Adrenal gland (tissue), 12 donors: ENCODE measurements around the gene MAPK4. TPM values are rescaled to one million over a fixed set of nuclear protein-coding genes. Genes with fewer than 3 reads are reported as not detected.

Experiments used
- DNase-seq, 7 donors: peaks; one replicate each; pipeline ENCODE4 v3.0.0-alpha.2; 2019 to 2020
- H3K27ac ChIP-seq, 5 donors: fragments of 200-600 bp; sonication (generic) in 4 of 5; 1 replicate in 3 of 5; 2 replicates in 2 of 5; pipeline versions ENCODE4 v1.5.1 to v1.8.0; 2016 to 2020; ENCODE audit warnings: mild to moderate bottlenecking in 1 of 5
- H3K27me3 ChIP-seq: fragments of 200-600 bp; 2 replicates; pipeline ENCODE4 v1.8.0; 2021
- H3K36me3 ChIP-seq, 2 donors: fragments of 200-600 bp; replicated peaks in 1 of 2; 1 replicate in 1 of 2; 2 replicates in 1 of 2; pipeline versions ENCODE4 v1.5.1 to v1.8.0; 2018 to 2022
- H3K4me1 ChIP-seq, 2 donors: fragments of 200-600 bp; replicated peaks in 1 of 2; 1 replicate in 1 of 2; 2 replicates in 1 of 2; pipeline versions ENCODE4 v1.5.1 to v1.8.0; 2018 to 2021
- H3K4me3 ChIP-seq, 4 donors: fragments of 200-600 bp; sonication (generic) in 3 of 4; one replicate each; pipeline ENCODE4 v1.5.1; 2016 to 2018
- H3K9me3 ChIP-seq, 3 donors: fragments of 200-600 bp; sonication (generic) in 1 of 3; replicated peaks in 1 of 3; 1 replicate in 2 of 3; 2 replicates in 1 of 3; pipeline versions ENCODE4 v1.5.1 to v1.8.0; 2016 to 2021
- POLR2A ChIP-seq, 2 donors: fragments of 450-650 bp; IDR thresholded peaks; one replicate each; pipeline ENCODE4 v1.6.1; 2017; ENCODE audit warnings: antibody characterized with exemption in 2 of 2, mild to moderate bottlenecking in 2 of 2, moderate library complexity in 1 of 2
- WGBS, 4 donors: extraction: QIAGEN DNeasy Blood & Tissue Kit in 2 of 4; methylation state at CpG; one replicate each; pipeline versions ENCODE4 v1.1.5 to v1.1.7; 2013 to 2017; 5-methylcytosine and 5-hydroxymethylcytosine counted together
- intact Hi-C, 2 donors: fragments of 100-400 bp; cut with DNase I; formaldehyde crosslinking; loops; one replicate each; pipeline versions ENCODE4 v1.14.1 to v1.15.0; 2022 to 2023
- polyA plus RNA-seq, 3 donors: library from polyadenylated mRNA; stranded (reverse); fragments of 200-250 nt in 2 of 3; fragments of 350-450 nt in 1 of 3; fragmentation: Illumina TruSeq in 1 of 3; extraction: RNeasy Lipid Tissue Mini Kit (QIAGEN cat#74804) in 1 of 3; gene quantifications; one replicate each; pipeline ENCODE4 v1.2.3, GENCODE V29; 2013 to 2014
- total RNA-seq, 9 donors: library from RNA; depleted of rRNA in 4 of 9; stranded (reverse); fragments of >200 nt in 4 of 9; fragments of 120-200 nt in 1 of 9; fragmentation: NEBNext Ultra II Directional in 1 of 9; extraction: Animal tissue kit (Norgen Biotek cat#: 25700) in 1 of 9; gene quantifications; one replicate each; pipeline versions ENCODE4 v1.1.0 to v1.2.4, GENCODE V29; 2013 to 2023
- TF ChIP-seq, protein P1 (sequence below), 6 experiments: fragments of 450-650 bp in 4 of 6; fragments of 200-600 bp in 2 of 6; sonication (generic) in 1 of 6; IDR thresholded peaks; 1 replicate in 5 of 6; 2 replicates in 1 of 6; pipeline versions ENCODE4 v1.5.1 to v1.8.0; 2016 to 2021; ENCODE audit warnings: antibody characterized with exemption in 6 of 6, mild to moderate bottlenecking in 2 of 6, moderate library complexity in 1 of 6
- donor health status: healthy with polysubstance abuse.
- donor health status: Bipolar disorder and iron deficiency.
- donor health status: DM: yes; HTN: yes; CAD: no.
- donor health status: DM: no; HTN: no; CAD: no.
- donor health status: DM: no; HTN: no; CAD: no.
- donor health status: DM: yes; HTN: yes; CAD: no.

The MAPK4 gene
- total and polyA plus RNA-seq, 12 donors = 16.3 to 231 (median 33.9) TPM

DNA sequence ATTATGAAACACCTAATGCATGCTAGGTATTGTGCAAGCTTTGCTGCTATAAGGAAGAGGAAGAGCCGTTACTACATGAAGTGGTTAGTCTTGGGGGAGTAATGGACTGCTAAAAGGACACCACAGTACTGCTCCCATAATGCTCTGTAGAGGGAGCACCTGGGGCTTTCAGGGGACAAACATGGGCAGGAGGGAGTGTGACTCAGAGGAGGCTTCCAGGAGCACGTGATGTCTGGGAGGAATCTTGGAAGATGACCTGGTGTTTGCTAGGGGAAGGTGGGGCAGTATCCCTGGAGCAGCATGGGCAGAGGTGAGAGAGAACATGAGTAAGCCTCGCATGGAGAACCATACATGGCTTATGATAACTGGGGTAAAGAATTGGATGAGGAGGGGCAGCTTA, 18.8 kb downstream of the MAPK4 start:
- Histone ChIP-seq H3K36me3 (no peaks in the 10 kb centered on the region), H3K27ac (peak overlapping the region in 2 of 5 donors; percentile 56 to 80), H3K4me1 (peaks cover 9 to 11% of the 10 kb centered on the region in 2 donors), H3K27me3 (no peaks in the 10 kb centered on the region), H3K9me3 (no peaks in the 10 kb centered on the region), H3K4me3 (no peak overlapping the region)
- peak in 5 of 7 donors; percentile 16 to 39 (median 29) for DNase-seq
- TF ChIP-seq, protein P1, sequence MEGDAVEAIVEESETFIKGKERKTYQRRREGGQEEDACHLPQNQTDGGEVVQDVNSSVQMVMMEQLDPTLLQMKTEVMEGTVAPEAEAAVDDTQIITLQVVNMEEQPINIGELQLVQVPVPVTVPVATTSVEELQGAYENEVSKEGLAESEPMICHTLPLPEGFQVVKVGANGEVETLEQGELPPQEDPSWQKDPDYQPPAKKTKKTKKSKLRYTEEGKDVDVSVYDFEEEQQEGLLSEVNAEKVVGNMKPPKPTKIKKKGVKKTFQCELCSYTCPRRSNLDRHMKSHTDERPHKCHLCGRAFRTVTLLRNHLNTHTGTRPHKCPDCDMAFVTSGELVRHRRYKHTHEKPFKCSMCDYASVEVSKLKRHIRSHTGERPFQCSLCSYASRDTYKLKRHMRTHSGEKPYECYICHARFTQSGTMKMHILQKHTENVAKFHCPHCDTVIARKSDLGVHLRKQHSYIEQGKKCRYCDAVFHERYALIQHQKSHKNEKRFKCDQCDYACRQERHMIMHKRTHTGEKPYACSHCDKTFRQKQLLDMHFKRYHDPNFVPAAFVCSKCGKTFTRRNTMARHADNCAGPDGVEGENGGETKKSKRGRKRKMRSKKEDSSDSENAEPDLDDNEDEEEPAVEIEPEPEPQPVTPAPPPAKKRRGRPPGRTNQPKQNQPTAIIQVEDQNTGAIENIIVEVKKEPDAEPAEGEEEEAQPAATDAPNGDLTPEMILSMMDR (IDR thresholded peaks at IDR 0.05) = no peak
- no peak for TF ChIP-seq POLR2A (IDR thresholded peaks at IDR 0.05)
- intact Hi-C loops = no loop called here
- WGBS, 4 donors = 63 to 71% (median 67%) methylated on average over 3 of the region's 3 CpGs

DNA sequence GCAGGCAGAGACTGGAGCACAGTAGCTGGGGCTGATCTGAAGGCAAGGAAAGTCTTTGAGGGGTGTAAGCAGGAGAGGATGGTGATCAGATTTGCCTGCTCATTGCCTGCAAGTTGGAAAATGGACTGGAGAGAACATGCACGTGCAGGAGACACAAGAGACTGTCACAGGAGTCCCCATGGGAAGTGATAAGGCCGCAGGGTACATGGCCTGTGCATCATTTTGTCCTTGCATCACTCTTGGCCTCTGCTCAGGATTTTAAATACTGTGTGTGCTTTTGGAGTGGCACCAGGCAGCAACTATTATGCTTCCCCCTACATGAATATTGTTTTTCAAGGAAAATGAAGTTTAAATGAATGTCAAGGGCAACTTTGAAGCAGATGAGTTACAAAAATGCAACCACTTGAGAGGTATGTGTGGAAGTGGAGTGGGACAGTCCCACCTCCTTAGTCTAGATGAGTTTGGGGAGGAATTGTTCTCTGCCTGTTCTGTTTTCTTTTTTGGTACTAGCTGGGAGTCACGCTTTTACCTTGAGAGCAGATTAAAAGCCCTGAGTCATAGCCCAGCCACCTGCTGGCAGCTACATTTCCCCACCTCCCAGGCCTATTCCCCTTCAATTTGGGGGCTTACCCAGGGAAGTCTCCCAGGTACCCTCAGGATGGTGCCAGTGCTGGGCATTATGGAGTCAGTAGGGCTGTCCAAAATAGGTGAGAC, 19.3 kb downstream of the MAPK4 start:
- WGBS, 4 donors = 33 to 43% (median 40%) methylated on average over 3 of the region's 3 CpGs
- intact Hi-C loops = no loop called here

DNA sequence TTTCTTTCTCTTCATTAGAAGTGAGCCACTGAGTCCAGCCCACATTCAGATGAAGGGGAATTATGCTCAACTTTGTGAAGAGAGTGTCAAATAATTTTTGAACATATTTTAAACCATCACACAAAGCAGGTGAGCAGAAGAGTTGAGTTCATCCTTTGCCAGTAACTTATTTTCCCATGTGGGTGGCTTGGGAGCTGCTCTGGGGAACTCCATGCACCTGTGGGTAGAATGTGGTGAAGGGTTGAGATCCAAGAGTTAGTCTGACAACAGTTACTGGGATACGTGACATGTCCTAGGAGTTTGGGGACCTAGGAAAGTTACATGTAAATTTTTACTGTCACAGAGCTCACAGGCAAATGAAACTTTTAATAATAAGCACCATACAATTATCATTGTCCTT, 21.6 kb downstream of the MAPK4 start:
- TF ChIP-seq, protein P1 (IDR thresholded peaks at IDR 0.05) = no peak
- no peaks in the 10 kb centered on the region for H3K27me3 ChIP-seq
- H3K4me3 ChIP-seq = no peak overlapping the region
- no peak for DNase-seq
- peaks cover 0 to 4% (median 0%) of the 10 kb centered on the region in 3 donors for H3K9me3 ChIP-seq
- intact Hi-C loops = no loop called here
- peaks cover 9 to 11% of the 10 kb centered on the region in 2 donors for H3K4me1 ChIP-seq
- no peak overlapping the region for H3K27ac ChIP-seq
- 93 to 100% (median 99%) methylated on average over 1 of the region's 1 CpG for WGBS, 4 donors
- H3K36me3 ChIP-seq = no peaks in the 10 kb centered on the region

More for the DNA sequence above, 19.3 kb downstream of the MAPK4 start:
- peak overlapping the region in 2 of 5 donors; percentile 56 to 80 for H3K27ac ChIP-seq
- H3K36me3 ChIP-seq = no peaks in the 10 kb centered on the region
- no peaks in the 10 kb centered on the region for H3K9me3 ChIP-seq
- no peaks in the 10 kb centered on the region for H3K27me3 ChIP-seq
- peaks cover 9 to 11% of the 10 kb centered on the region in 2 donors for H3K4me1 ChIP-seq
- DNase-seq = peak in 5 of 7 donors; percentile 44 to 65 (median 52)
- no peak overlapping the region for H3K4me3 ChIP-seq
- no peak for TF ChIP-seq POLR2A (IDR thresholded peaks at IDR 0.05)
- TF ChIP-seq, protein P1 (IDR thresholded peaks at IDR 0.05) = no peak

DNA sequence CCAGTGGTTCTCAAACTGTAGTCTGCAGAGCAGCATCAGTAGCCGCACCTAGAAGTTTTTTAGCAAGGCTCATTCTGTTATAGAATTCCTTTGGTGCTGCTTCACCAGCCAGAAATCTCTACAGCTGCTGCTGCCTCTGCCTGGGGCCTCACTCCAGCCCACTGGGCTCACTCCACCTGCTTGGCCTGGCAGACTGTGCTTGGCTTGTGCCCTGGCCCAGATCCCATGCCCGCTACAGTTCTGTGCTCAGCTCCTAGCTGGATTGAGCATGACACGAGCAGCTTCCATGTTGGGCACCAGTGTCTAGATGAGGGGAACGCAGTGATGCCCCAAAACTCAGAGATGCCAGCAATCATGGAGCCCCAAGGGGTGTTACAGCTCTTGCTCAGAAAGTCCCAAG, 22.6 kb downstream of the MAPK4 start:
- TF ChIP-seq, protein P1 (IDR thresholded peaks at IDR 0.05) = no peak
- no peak for TF ChIP-seq POLR2A (IDR thresholded peaks at IDR 0.05)
- peaks cover 0 to 5% (median 0%) of the 10 kb centered on the region in 3 donors for H3K9me3 ChIP-seq
- WGBS, 4 donors = 80 to 100% (median 96%) methylated on average over 1 to 4 of the region's 4 CpGs
- H3K4me3 ChIP-seq = no peak overlapping the region
- DNase-seq = no peak
- intact Hi-C loops = no loop called here
- H3K4me1 ChIP-seq = peaks cover 9 to 11% of the 10 kb centered on the region in 2 donors
- H3K36me3 ChIP-seq = no peaks in the 10 kb centered on the region
- no peaks in the 10 kb centered on the region for H3K27me3 ChIP-seq
- no peak overlapping the region for H3K27ac ChIP-seq
